Hippocampal formation (tissue), 2 donors: ENCODE results near the gene MBLAC2.

Experiments
- DNase-seq, 2 donors: peaks; one replicate each; lab custom pipeline; 2025; lab: John Stamatoyannopoulos, UW

The MBLAC2 gene

DNA sequence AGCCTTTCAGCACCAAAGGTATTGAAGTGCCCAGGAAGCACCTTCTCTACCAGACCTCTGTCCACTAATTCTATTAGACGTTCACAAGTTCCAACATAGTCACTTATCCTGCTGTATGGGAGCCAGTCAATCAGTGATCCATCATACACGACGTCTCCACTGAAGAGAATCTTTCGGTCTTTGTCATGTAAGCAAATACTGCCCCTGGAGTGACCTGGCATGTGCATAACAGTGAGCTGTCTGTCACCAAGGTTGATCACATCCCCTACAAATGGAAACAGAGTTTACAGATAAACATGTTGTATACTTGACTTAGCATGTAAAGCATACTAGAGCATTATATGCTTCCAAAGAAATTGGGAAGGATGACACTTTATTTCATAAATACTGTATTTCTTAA, 13.3 kb downstream of the MBLAC2 start:
- no peak for DNase-seq

DNA sequence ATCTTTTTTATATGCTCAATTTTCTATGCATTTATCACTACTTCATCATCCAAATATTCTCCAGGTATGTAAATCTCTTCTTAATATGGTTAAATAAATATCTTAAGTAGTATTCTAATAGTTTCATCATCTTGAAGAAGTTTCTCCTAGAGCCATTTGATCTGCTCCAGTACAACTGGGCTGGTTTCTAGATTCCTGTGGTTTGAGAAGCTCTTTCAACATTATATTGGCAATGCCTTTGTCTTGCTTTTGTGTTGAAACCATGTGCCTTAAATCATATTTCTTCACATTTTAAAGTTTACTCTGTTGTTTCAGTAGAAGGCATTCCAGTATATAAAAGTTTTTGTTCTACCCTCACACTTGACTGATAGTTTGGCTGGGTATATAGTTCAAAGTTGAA, 27.6 kb downstream of the MBLAC2 start:
- DNase-seq: no peak

DNA sequence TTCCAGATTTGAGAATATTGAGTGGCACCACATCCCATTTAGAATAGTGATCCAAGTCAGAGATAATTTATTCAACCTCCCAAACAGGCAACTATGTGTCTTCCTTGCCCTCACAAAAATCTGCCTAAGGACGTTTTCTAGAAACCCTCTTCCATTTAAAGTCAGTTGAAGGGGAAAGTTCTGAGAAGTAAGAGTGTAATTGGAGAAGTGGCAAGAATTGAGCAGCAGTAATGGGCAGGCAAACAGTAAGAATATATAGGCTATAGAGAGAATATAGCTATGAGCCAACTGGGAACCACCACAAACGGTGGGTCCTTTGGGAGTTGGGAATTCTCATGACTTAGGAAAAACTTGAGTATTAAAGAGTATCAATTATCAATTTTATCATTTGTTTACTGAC, 33.9 kb downstream of the MBLAC2 start:
- no peak for DNase-seq

DNA sequence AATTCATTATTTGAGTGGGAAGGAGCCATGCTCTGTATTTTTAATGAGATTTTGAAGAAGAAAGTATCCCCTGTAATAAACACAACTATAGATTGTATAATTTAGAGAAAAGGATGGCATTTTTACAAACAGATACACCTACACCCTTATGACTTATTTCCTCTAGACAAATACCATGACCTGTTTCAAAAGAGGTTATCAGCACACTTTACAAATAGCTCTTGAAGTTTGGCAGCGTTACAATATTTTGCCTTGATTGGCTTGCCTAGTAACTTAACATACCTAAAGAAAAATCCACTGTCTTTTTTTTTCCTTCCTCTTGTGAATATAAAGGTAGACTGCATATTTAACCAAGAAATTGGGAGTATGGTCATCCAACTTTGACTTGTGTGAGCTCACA, 36.5 kb downstream of the MBLAC2 start:
- DNase-seq: no peak

DNA sequence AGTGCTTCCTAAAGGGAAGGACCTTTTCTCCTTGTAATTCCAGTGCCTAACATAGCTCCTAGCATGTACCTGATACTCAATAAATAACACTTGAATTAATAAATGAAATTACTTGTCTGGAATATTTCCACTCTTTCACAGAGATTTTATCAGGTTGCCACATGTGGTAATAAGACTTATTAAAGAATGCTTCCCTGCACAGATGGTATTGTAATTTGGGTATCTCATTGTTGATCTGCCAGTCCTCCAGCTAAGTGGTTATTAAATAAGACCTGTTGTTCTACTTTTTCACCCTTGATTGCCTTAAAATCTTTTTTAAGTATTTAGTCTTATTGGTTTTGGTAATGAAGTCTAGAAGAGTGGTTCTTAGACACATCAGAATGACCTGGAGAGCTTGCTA, 36.9 kb downstream of the MBLAC2 start:
- no peak for DNase-seq

DNA sequence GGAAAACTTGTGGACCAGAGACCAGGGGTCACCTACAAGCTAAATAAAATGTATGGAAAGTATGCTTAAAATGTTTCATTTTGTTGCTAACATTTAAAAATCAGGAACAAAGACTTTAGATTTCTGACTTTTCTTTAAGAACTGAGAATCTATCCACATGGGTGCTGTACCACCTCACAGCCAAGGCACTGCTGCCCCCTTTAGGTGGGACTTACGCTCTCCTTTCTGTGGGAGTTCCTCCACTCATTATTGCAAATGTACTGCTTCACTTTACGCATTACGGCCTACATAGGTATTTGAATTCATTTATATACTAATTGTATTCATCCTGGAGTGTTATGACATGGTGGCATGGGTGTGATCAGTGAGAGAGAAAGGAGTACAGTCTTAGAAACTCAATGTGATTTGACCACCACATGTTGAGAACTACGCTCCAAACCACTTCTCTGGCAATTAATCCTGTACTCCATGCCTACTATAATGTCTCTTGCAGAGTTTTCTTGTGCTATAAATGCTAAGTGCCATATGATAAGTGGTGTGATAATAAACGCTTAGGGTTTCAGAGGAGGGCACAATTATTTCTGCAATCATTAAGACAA, 40.4 kb downstream of the MBLAC2 start:
- peak; percentile 12 to 42 for DNase-seq

DNA sequence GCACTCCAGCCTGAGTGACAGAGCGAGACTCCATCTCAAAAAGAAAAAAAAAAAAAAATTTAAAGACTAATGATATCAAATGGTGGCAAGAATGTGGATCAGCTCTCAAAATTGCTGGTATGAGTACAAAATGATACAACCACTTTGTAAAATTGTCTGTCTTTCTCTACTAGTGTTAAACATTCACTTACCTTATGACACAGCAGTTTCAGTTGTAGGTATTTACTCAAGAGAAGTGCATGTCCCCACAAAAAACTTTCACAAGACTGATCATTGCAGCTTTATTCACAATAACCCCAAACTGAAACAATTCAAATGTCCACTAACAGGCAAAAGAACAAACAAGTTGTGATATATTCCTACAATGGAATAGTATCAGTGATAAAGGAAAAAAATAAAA, 50.3 kb downstream of the MBLAC2 start:
- no peak for DNase-seq

DNA sequence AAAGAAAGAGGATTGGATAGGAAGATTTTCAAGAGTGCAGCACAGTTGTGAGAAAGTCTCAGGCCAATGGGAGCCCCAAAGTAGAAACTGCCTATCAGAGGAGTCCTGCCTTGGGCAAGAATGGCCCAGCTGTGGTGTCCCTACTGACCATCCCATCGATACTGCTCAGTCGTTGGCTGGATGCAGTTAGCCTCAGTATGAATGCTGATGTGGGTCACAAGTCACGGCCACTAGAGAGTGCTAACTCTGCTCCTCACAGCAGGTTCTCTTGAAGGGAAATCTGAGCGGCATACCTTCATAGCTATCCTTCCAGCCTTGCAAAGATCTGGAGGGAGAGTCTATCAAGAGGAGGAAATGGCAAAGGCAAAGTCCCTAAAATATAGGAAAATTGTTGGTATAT, 53.4 kb downstream of the MBLAC2 start:
- DNase-seq: no peak

DNA sequence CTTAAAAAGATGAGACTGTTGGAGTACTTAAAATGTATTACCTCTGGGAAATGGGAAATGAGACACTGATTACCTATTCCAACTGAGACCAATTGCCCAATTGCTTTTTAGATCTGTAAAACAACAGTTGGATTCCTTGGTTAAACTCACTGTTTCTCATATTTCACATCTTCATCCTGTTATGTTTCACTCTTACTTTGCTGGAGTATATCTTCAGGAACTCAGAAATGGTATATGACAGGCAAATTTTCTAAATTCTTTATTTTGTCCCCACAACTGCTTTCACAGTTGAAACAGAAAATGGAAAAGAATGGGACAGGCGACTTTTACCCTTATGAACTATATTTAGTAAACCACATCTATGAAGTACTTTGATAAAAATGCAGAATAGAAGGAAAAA, 56.4 kb downstream of the MBLAC2 start:
- DNase-seq: no peak

DNA sequence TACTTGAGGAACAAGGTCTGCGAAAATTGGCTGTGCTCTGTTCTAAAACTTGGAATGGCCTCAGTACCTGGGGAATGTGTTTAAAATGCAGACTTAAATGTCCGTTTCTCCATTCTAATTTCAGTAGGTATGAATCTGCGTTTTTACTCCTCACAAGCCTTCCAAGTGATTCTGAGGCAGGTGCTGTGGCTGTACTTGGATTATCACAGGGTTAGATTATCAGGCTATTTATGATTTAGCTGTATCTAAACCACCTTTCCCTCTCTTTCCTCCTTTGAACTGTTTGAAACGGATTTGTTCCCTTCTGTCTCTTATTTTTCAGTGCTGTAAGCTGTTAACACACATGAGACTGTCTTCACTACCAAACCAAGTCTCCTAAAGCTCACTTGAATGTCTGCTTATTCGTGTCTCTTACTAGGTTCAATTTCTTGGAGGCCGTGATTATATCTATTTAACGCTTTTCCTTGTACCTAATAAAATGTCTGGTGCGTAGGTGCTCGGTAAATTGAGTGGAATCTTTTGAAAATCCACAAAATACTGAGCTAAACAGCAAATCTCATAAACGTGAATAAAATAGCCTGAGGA, 64.3 kb downstream of the MBLAC2 start:
- DNase-seq: no peak

DNA sequence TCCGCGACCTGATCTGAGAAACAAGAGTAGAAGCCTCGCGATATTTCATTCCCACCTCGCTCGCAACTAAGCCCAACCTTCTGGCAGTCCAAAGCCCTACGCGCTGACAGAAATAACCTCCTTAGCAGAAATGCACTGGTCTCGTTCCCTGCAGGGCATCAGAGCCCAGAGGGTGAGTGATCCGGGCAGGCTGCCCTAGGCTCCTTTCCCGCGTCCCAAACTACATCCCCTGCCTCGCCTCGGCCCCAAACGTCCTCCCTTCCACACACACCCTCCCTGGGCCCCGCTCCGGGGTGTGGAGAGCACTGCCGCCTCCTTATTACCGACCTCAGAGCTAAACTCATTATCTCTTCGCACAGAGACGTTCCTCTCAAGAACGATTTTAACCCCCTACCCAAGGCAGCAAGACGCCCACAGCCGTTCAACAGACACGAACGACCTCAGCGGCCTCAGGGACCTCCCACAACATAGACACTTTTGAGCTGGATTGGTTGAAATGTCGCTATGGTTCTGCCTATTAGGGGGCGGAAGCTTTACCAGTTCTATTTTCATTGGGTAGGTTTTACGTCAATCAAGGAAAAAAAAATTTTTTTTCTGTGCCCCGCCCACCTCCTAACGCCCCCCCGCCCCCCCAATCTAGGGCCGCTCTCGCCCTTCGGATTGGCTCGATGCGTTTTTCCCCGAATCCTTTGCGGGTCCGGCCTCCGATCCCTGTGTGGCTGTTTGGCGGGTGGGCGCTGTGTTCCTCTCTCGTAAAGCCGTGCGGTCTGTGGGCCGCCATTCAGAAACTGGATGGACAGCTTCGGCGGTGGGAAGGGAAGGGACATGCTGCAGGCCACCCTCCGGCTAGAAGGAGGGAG, 65.0 kb downstream of the MBLAC2 start, which contains the start of gene CETN3:
Gene CETN3 (minus strand): TSS at position 439 of the 860 bp plus-strand sequence. CDS start 95 bp downstream, at position 344.
- peak; percentile 94 to 98 for DNase-seq

DNA sequence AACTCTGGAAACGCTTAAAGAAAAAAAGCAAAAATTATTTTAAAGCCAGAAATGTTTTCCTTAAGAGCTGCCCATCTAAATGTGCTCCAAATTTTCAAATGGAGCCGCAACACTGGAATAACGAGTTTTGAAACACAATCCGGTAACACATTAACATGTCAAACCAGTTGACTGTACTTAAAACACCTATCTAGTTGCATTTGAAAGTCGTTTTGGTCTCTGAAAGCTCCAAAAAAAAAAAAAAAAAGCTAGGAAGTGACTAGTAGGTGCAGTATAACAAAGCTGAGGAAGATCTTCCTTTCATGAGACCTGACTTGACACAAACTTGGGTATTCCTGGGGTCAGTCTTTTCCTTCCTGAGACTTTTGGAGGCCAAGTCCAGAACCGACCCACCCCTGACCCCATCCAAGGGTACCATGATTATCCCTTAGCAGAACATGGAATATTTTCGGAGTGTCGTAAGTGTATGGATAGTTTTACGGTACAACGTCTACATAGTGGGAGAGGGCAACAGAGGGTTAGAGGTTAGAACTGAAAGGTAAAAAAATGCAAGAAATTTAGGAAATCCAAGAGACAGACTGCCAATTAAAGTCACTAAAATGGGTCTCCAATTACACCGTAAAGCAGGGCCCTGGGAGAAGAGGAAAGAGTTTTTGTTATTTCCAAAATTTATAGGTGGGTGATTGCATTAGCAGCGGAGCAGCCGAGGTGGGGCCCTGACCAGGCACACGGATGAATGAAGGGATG, 65.8 kb downstream of the MBLAC2 start:
- DNase-seq: no peak
